Astrocyte (in vitro differentiated cells and primary cell): ENCODE data around the gene ACACB.

Source experiments
- EZH2 ChIP-seq: IDR thresholded peaks from 2 replicates; pipeline ENCODE4 v1.6.1; 2012; ENCODE audit warnings: mild to moderate bottlenecking, low read length, inconsistent platforms; ENCODE audit not compliant: insufficient read depth
- TF ChIP-seq, protein P1 (sequence below): IDR thresholded peaks from 2 replicates; pipeline ENCODE4 v1.5.1; 2011; ENCODE audit warnings: low read depth, mild to moderate bottlenecking, inconsistent platforms, low read length, moderate library complexity; ENCODE audit not compliant: insufficient read depth

DNA sequence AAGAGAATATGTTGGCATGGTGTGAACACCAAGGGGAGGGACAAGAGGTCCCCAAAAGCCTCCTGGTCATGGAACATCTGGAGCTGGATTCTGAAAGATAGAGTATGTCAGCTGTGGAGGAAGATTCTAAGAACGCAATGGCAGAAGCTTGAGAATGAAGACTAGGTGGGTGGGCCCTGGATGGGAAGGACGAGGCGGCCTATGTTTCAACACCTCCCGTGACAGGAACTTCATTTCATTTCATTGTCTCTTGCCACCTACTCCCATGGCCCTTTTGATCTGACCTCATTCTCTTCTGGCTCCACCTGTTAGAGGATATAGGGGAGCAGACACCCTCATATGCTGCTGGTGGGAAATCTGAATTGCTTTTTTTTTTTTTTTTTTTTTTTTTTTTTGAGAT lies 15.6 kb upstream of the ACACB start:
- no peak for TF ChIP-seq EZH2
- TF ChIP-seq, protein P1, sequence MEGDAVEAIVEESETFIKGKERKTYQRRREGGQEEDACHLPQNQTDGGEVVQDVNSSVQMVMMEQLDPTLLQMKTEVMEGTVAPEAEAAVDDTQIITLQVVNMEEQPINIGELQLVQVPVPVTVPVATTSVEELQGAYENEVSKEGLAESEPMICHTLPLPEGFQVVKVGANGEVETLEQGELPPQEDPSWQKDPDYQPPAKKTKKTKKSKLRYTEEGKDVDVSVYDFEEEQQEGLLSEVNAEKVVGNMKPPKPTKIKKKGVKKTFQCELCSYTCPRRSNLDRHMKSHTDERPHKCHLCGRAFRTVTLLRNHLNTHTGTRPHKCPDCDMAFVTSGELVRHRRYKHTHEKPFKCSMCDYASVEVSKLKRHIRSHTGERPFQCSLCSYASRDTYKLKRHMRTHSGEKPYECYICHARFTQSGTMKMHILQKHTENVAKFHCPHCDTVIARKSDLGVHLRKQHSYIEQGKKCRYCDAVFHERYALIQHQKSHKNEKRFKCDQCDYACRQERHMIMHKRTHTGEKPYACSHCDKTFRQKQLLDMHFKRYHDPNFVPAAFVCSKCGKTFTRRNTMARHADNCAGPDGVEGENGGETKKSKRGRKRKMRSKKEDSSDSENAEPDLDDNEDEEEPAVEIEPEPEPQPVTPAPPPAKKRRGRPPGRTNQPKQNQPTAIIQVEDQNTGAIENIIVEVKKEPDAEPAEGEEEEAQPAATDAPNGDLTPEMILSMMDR = no peak
